WI38 (cell line): ENCODE measurements around the gene KRT15.

ENCODE experiments used
- H3K4me3 ChIP-seq: 2 replicates; pipeline ENCODE4 v1.5.1; 2011; ENCODE audit warnings: low read depth, mild to moderate bottlenecking, control low read depth, low read length
- CTCF ChIP-seq: IDR thresholded peaks from 2 replicates; pipeline ENCODE4 v1.5.1; 2012; ENCODE audit warnings: low read depth, mild to moderate bottlenecking, control low read depth, low read length

Gene KRT15

GRCh38 chr17:41476866-41477815, 41.5 kb downstream of the KRT15 start:
- TF ChIP-seq CTCF = no peak
- no peak overlapping the region for H3K4me3 ChIP-seq

GRCh38 chr17:41475421-41475820, 43.3 kb downstream of the KRT15 start:
- no peak for TF ChIP-seq CTCF
- no peak overlapping the region for H3K4me3 ChIP-seq

GRCh38 chr17:41474863-41475262, 43.8 kb downstream of the KRT15 start:
- TF ChIP-seq CTCF = no peak

GRCh38 chr17:41468346-41468745, 50.3 kb downstream of the KRT15 start:
- no peak overlapping the region for H3K4me3 ChIP-seq
- TF ChIP-seq CTCF = no peak

More at GRCh38 chr17:41474863-41475262, 43.8 kb downstream of the KRT15 start:
- no peak overlapping the region for H3K4me3 ChIP-seq

- H3K4me3 ChIP-seq = no peak overlapping the region
- TF ChIP-seq CTCF = no peak
These were observed 51.1 kb downstream of the KRT15 start for GRCh38 chr17:41467561-41467960.

- TF ChIP-seq CTCF = no peak
- no peak within 1 kb of the TSS for H3K4me3 ChIP-seq
These were observed 51.7 kb downstream of the KRT15 start, which contains the start of gene KRT32 for GRCh38 chr17:41466988-41467387. Gene KRT32, minus strand, starts transcription at chr17:41467386. Its CDS starts 61 bp downstream, at chr17:41467325.

- no peak for TF ChIP-seq CTCF
These were observed 54.0 kb downstream of the KRT15 start for GRCh38 chr17:41464682-41465081.

More at GRCh38 chr17:41464682-41465081, 54.0 kb downstream of the KRT15 start:
- H3K4me3 ChIP-seq = no peak overlapping the region
